Lower leg skin (tissue), 3 donors: Measurements from ENCODE around the gene UACA.

Experiments used
- POLR2A ChIP-seq, 2 donors: fragments of 450-650 bp; IDR thresholded peaks; one replicate each; pipeline ENCODE4 v1.6.1; 2016 to 2017; ENCODE audit warnings: antibody characterized with exemption in 2 of 2, mild to moderate bottlenecking in 1 of 2, moderate library complexity in 1 of 2
- TF ChIP-seq, protein P1 (sequence below), 3 donors: fragments of 450-650 bp; IDR thresholded peaks; one replicate each; pipeline ENCODE4 v1.5.1; 2016; ENCODE audit warnings: antibody characterized with exemption in 3 of 3, mild to moderate bottlenecking in 3 of 3, moderate library complexity in 2 of 3

DNA sequence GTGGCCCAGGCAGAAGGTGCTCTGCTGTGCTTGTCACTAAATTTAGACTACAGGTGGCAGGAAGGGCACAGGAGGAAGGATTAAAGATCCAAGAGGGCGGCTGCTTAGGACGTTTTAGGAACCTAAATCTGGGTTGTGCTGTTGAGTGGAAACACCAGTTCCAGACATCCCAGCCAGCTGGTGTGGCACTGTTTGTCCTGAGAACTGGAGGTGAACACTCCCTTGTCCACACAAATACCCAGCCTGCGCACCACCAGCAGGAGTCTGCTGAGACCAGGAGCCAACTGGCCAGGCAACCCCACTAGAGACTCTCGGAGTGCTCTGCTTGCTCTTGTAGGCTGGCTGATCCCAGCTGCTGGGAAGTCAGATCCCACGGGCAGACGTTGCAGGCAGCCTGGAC is 30.3 kb upstream of the UACA start:
- no peak for TF ChIP-seq POLR2A (IDR thresholded peaks at IDR 0.05)
- TF ChIP-seq, protein P1, sequence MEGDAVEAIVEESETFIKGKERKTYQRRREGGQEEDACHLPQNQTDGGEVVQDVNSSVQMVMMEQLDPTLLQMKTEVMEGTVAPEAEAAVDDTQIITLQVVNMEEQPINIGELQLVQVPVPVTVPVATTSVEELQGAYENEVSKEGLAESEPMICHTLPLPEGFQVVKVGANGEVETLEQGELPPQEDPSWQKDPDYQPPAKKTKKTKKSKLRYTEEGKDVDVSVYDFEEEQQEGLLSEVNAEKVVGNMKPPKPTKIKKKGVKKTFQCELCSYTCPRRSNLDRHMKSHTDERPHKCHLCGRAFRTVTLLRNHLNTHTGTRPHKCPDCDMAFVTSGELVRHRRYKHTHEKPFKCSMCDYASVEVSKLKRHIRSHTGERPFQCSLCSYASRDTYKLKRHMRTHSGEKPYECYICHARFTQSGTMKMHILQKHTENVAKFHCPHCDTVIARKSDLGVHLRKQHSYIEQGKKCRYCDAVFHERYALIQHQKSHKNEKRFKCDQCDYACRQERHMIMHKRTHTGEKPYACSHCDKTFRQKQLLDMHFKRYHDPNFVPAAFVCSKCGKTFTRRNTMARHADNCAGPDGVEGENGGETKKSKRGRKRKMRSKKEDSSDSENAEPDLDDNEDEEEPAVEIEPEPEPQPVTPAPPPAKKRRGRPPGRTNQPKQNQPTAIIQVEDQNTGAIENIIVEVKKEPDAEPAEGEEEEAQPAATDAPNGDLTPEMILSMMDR (IDR thresholded peaks at IDR 0.05), result no peak
